NCI-H1436 (cell line): ENCODE measurements around the gene FASTK.

Experiments
- DNase-seq: peaks from one replicate; lab custom pipeline; 2025; lab: John Stamatoyannopoulos, UW

FASTK gene, protein sequence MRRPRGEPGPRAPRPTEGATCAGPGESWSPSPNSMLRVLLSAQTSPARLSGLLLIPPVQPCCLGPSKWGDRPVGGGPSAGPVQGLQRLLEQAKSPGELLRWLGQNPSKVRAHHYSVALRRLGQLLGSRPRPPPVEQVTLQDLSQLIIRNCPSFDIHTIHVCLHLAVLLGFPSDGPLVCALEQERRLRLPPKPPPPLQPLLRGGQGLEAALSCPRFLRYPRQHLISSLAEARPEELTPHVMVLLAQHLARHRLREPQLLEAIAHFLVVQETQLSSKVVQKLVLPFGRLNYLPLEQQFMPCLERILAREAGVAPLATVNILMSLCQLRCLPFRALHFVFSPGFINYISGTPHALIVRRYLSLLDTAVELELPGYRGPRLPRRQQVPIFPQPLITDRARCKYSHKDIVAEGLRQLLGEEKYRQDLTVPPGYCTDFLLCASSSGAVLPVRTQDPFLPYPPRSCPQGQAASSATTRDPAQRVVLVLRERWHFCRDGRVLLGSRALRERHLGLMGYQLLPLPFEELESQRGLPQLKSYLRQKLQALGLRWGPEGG

DNA sequence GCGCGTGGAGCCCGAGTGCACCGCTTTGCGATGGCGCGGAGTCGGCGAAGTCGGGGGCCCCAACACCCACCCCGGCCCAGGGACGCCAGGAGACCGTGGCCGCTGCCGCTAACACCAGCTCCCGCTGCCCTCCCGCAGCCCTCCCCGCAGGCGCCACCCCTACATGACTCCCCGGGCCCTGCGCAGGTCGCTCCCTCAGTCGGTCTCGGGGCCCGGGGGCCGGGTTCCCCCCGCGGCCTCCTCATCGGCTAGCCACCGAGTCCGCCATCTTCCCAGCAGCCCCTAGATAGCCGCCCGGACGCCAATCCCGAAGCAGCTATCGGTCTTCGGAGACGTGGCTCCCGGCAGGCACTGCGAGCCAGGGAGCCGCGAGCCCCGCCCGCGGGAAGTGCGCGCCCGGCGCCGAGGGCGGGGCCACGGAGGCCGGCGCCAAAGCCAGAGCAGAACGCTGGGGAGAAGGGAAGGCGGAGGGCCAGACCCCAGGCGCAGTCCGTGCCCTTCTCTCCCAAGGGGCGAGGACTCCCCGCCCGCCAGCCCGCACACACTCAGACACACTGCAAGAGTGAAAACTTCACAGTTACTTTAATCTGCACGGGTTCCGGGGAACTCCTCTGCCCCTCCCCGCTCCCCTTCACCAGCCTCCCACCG is at the start of gene FASTK:
Gene FASTK, minus strand, starts transcription at position 288 of the 648 bp plus-strand sequence. Its CDS starts 43 bp downstream, at position 245.
- peak; percentile 88 for DNase-seq

DNA sequence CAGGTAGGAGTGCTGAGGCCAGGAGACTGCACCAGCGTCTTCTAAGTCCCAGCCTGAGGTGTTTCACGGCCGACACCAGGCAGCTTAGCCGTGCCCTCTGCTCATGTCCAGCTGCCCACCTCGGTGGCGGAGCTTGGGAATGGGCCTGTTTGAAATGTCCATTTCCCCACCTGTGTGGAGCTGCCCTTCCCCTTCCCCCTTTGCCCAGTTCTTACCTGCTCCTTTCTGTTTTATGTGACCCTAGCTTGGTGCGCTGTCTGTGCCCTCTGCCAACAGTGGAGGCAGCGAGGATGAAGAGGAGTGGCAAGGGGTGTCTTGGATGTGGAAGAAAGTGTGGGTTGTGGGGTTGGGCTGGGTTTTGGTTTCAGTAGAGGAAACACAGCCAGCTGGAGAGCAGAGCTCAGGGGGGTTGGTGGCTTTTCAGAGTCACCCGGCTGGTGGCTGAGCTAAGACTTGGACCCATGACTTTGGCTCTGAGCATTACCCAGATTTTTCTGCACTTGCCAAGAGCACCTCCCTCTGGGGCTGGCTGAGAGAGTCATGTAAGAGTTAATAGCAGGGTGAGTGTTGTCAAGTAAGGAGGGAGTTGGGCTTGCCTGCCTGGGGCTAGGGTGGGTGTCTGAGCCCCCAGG is 49.5 kb upstream of the FASTK start:
- DNase-seq: no peak

DNA sequence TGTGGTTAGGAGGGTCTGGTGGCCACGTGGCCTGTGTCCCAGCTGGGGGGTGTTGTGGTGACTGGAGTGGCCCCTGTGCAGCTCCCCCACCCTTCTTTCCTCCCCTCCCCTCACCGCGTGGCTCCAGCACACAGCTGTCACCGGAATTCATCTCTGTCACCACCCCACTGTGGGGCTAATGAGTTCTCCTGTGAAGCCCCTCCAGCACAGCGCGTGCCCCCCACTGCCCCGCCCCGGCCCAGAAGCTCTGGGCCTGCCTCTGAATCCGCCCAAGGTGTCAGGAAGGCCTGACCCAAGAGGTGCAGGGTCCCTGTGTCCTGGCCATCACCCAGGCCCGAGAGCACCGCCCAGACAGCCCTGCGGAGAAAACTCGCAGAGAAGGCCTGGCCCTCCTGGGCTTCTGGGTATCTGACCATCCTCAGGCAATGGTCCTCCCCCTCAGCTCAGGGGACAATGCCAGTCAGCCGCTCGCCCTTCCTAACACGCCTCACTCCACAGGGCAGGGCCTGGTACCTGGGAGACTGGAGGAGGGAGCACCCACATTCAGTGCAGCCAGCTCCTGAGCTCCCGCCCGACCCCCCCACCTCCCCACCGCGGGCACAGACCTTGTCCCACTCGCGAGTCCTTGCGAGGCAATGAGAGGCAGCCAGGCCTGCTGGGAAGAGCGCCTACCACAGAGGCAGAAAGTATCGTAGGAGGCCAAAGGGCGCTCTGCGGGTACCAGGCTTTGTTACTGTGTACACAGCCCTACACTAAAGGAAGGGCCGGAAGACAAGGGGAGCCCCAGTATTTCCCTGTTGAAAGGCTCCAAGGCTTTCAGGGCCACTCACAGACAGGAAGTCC is 48.7 kb upstream of the FASTK start:
- DNase-seq: no peak

DNA sequence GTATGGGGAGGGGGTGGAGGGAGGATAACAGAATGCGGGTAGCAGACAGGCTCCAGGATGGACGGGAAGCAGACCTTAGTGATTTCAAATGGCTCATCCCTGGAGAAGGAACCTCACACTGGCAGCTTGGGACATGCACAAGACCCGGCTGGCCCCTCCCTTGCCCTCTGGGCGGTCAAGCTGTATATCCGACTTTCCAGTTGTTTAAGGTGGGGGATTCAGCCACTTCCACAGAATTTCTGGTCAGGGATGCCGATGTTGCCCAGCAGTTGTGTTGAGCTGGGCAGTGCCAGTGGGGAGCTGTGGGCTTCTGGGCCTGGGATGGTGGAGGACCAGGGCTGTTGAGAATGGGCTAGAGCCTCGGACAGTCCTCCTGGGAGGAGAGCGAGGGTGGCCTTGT is 48.1 kb upstream of the FASTK start:
- DNase-seq: no peak

DNA sequence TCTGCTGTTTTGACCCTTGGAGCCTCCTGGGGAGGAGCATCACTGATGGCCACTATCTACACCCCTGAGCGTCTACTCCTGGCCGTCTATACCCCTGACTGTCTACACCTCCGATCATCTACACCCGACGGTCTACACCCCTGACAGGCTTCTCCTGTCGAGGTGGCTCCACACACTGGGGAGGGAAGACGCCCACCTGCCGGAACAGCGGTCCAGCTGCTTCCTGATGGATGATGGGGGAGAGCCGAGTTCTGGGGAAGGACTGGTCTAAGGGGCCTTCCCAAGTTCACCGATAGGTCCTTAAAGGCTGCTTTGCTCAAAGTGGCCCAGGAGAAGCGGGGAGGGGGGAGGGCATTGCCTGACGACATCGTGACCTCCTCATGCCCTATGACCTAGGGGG is 47.5 kb upstream of the FASTK start:
- no peak for DNase-seq

DNA sequence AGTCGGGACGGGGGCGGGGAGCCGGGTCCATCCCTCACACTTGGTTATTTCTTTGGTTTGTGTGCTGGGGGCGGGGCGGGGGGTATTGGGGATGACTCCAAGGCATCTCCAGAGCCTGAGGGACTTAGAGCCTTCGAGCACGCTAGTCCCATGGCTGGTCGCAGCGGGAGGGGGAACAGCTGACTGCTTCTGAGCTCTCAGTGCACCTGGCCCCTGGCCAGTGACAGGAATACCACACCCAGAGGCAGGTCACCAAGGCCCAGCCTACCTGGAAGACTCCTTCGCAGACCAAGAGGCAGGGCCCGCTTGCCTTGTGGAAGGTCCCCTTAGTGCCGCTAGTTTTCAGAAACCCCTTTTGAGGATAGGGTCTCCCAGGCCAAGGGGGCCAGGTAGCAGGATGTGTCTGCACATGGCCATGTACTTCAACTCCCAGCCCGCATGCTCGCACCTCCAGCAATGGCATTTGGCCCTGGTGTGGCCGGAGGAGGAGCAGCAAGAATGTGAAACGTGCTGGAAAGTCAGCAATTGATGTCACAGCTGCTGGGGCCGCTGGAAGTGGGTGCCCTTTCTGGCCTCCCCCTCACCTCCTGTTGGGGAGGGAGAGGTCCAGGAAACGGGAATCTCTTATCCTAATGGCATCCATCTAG is 46.0 kb upstream of the FASTK start:
- DNase-seq: no peak

DNA sequence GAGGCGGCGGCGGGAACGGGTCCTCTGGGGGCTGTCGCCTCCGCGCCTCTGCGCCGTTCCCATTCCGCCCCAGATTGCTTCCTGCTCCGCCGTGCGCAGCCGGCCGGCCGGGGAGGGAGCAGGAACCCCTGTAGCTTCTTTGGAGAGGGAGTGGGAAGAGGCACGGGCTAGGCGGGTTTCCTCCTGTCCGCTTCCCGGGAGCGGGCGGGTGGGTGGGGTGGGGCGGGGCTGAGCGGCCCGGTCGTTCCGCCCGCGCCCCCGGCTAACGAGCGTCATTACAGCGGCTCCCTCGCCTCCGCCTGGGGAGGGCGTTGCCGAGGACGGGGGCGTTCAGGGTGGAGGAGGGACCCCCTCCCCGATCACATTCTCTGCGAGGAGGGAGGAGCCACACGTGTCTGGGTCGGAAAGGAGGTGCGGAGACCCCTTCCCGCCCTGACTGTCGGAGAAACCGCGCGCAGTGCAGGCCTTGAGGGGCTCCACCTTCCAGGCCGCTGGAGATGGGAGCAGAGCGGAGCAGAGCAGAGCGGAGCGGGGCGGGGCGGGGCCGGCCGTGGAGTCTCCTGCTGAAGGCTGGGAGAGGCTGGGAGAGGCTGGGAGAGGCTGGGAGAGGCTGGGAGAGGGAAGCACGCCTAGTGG is 45.4 kb upstream of the FASTK start:
- DNase-seq: peak; percentile 25

DNA sequence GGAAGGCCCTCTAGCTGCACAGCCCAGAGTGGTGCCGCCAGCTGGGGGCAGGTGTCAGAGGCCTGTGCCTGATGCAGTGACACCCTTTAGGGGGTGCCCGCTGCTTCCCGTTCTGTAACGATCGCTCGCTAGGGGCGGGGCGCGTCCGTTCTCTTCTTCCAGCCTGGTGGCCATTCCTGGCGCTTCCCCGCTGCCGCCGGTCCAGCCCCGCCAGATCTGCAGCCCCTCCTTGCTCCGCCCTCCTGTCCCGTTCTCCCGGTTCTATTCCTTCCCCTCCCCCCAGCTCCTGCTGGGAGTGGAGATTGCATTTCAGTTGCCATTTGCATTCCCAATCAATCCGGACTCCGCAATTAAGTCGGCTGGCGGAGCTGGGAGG is 44.8 kb upstream of the FASTK start:
- peak; percentile 9 for DNase-seq

DNA sequence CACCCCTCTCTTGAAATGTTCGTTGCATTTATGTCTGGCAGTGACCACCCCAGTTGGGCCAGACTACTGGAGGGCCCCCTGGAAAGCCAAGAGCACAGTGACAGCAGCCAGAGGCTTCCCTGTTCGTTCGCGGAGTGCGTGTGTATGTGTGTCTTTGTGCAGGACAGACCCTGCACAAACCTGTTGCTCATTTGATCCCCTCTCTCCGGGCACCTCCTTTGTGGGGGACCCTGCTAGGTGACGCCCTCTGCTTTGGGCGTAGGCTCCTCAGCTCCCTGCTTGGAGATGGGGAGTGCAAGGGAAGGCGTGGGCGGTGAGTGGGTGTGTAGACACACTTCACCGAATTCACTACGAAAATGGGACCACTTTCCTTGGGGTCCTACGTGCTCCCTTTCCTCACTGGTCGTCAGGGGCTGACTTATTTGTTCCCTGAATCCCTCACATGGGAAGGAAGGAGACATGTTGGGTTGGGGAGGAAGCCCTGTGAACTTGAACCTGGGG is 44.3 kb upstream of the FASTK start:
- no peak for DNase-seq

DNA sequence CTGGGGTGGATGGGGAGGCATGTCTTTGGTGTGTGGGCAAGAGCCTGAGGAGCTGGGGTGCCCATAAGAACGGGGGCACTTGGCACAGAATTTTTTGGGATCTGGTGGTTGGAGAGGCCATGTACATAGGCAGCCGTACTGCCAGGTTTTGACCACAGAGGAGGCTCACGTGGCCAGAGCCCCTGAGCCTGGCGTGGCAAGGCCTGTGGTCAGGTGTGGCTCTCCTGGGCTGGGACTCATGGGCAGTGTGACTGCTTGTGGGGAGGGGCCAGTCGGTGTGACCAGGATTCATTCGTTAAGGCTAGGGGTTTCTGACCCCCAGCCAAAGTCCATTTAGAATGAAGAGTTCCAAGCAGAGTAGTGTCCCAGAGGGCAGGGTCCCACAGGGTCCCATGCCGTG is 43.9 kb upstream of the FASTK start:
- DNase-seq: no peak

DNA sequence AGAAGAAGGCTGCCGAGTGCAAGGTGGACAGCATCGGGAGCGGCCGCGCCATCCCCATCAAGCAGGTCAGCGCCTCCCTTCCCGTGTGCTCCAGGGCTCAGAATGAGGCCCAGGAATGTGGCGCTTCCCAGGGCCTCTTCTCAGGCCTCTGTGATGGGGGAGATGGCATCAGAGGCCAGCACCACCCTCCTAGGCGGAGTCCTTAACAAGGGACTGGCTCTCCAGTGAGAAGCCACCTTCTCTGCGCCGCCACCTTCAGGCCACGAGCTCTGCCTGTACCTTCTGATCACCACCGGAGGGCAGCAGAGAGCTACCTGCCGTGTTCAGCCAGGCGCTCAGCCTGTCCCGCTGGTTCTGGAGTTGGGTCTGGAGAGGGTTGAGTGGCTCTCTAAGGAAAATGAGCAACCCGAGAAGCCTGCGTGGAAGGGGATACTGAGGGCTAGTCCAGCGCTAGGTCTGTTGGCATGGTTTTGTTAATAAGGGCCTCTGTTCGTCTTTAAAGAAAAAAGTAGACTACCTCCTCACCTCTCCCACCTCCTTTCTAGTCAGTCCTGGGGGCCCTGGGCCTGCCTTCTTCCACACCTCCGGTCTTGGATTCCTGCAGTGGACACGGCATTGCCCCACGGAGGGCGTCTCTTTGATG is 43.3 kb upstream of the FASTK start:
- DNase-seq: peak; percentile 66

DNA sequence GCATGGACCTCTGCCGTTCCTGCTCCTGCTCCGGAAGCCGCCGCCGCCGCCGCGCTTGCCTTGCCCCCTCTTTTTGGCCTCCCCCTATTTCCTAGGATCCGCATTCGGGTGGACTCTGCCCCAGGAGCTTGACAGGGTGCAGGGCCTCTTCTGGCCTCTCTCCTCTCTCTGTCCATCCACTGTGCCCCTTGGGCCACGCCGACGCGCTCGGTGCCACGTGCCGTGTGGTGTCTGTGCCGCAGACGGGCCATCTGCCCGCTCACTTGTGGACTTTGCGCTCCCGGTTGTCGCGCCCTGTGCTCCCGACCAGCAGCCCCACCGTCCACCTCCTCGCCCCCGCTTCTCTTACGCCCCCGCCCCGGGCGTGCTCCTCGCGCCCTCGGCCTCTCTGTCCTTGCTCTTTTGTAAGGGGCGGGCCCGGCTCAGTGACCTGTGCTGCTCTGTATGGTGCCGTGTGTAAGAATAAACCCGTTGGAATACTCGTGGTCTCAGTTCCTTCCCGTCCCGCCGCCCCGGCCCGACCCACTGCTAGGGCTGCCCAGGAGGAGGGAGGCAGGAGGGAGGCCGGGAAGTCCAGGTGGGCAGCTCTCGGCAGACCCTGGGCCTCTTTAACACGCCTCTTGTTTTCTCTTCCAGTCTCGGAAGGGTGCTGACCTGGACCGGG is 42.7 kb upstream of the FASTK start:
- DNase-seq: no peak

DNA sequence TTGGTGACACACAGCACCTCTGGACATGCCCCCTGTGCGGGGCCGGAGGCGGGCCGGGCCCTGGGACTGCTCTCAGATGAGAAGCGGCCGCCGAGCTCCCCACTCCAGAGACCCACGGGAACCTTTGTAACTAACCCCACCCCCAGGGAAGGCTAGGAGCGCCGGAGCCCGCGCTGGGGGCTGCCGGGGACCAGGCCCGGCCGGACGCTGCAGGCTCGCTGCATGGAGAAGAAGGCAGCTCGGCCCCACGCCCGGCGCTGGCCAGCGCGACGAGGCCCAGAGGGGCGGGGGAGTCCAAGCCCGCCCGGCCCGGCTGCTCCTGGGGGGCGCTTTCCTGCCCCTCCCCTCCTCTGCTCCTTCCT is 42.2 kb upstream of the FASTK start:
- DNase-seq: no peak

DNA sequence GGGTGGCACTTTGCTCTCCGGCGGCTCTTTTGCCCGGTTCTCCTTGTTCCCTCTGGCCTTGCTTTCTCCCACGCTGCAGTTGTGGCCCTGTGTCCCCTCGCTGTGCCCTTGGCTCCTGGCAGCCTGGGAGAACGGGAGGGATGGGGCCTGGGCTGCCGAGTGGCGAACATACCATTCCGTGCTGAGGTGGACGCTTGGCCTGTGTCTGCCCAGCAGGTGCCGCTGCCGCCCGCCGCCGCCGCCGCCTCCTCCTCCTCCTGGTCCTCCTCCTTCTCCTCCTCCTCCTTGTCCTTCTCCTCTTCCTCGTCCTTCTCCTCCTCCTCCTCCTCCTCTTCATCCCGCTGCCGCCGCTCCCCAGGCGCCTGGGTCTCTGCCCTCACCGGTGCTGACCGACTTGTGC is 41.7 kb upstream of the FASTK start:
- no peak for DNase-seq

DNA sequence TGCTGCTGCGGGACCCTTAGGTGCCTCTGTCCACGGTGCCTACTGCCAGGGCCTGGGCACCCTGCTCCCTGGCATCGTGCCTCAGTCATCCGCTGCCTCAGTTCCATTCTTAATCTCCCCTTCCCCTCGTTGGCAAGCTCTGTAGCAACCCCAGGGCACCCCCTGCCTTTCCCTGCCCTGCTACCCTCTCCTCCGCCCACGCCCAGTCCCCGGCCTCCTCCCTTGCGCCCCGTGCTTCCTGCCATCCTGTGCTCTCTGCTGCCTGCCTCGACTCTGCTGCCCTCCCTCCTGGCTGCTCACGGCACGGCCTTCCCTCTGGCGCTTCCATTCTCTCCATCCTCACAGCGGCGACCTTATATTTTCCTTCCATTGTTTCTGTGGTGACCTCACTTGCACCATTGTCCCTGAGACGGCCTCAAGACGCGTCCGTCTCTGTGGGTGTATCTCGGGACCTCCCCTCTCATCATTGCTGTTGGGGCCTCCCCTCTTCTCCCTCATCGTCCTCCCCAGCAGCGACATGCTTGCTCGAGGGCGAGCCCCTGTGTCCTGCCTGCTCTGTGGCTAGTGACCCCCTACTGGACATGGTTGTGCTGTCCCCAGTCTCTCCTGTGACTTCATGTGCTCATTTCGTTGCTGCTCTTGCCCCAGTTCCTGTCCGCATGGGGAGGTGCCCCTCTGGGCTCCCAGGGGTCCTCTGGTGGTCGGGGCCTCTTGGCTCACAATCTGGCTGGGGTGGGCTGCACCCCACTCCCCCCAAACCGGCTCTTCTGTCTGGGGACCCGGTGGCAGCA is 41.0 kb upstream of the FASTK start:
- DNase-seq: no peak

DNA sequence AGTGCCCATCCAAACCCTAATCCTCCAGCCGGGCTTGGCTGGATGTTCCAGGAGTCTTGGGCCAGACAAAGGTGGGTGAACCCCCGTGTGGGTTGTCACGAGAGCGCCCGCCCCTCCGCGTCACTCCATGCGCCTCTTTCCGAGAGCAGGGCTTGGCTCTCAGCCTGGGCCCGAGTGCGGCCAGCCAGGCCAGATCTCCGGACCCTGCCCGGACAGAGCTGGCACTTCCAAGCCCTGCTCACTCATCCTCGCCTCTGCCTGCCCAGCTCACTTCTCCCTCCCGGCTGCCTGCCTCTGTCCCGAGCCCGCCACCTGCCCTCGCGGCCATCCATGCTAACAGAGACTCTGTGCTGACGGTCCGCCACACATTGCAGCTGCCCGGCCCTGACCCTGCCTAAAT is 40.3 kb upstream of the FASTK start:
- no peak for DNase-seq

DNA sequence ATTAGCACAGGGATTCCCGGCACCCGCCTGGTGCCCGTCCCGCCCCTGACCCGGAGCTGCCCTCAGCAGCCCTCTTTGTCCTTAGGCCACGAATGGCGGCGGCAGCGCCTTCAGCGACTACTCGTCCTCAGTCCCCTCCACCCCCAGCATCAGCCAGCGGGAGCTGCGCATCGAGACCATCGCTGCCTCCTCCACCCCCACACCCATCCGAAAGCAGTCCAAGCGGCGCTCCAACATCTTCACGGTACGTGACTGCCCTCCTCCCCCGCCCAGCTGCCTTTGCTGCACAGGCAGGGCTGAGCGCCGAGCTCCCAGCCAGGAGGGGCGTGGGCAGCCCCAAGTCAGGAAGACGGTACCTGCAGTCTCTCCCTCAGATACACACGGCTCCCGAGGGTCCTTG is 39.3 kb upstream of the FASTK start:
- DNase-seq: no peak

DNA sequence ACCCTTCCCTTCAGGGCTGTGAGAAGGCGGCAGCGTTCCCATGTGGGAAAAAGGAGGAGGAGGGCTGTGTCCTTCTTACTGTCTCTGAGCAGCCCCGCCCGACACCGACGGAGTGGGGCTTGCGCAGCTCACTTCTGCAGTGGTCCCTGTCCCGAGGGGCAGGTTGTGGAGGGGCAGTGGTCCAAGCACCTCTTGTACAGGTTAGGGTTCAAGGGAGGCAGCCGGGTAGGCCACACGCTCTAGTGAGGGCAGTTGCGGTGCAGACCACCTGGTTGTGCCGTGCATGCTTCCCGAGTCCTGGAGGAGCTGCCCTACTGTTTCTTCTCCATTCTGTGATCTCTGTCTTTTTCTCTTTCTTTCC is 38.4 kb upstream of the FASTK start:
- no peak for DNase-seq
